SH-SY5Y (cell line): ENCODE data around the gene VAV2.

Experiments used
- GATA2 ChIP-seq: IDR thresholded peaks from 2 replicates; pipeline ENCODE4 v1.6.1; 2011; ENCODE audit warnings: mild to moderate bottlenecking, low read depth, low read length
- GATA3 ChIP-seq: IDR thresholded peaks from 2 replicates; pipeline ENCODE4 v1.6.1; 2011; ENCODE audit warnings: low read depth, mild to moderate bottlenecking, low read length, moderate library complexity

DNA sequence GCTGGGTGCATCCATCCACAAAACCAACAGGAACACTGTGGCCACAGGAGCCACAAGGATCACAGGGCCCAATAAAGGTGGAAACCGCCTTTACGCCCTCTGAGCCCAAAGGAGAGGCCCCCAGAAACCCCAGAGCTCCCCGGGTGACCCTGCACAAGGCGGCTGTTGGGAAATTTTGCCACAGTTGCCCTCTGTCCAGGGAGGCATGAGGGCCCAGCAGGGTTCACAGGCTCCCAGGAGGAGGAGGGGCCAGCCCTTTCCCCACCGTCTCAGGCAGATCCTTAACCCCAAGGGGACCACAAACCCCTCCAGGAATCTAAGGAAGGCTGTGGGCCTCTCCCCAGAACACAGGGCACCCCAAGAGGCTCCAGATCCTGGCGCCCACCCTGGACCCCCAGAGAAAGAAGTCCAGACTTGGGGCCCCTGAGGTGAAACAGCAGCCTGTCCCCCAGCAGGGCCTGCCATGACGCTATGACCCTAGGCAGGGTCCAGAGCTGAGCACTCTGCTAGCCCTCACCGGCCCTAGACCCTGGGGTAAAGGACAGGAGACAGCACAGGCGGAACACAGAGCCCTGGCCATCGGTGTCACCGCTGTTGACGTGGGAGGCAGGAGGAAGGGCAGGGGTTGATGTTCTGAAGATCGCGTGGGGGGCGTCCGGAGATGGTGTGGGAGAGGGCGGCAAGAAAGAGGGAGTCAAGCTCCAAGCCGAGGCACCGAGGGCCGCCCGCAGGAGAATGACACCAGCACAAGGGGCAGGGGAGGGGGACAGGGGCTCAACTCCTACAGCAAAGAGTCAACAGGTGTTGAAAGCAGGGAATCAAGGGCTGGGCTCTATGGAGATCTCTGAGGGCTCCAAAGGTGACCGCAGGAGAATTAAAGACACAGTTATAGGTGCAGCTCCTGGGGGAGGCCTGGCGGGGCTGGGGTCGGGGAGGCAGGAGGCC, 97.5 kb downstream of the VAV2 start:
- no peak for TF ChIP-seq GATA3
- no peak for TF ChIP-seq GATA2
